NCI-H2029 (cell line): ENCODE data around the gene TRIM5.

Experiments used
- DNase-seq: peaks from one replicate; lab custom pipeline; 2025; lab: John Stamatoyannopoulos, UW

The TRIM5 gene

GRCh38 chr11:5624489-5625279 is 60.2 kb downstream of the TRIM5 start, which contains the start of gene TRIM34:
Gene TRIM34, plus strand, starts transcription at chr11:5625001. Its CDS starts 7,331 bp downstream, at chr11:5632332.
- no peak for DNase-seq

GRCh38 chr11:5622802-5623201 is 62.1 kb downstream of the TRIM5 start:
- no peak for DNase-seq

- DNase-seq: no peak
Measured at GRCh38 chr11:5621580-5621979, 63.3 kb downstream of the TRIM5 start.

GRCh38 chr11:5620651-5621521 is 64.0 kb downstream of the TRIM5 start:
- DNase-seq: no peak

DNA sequence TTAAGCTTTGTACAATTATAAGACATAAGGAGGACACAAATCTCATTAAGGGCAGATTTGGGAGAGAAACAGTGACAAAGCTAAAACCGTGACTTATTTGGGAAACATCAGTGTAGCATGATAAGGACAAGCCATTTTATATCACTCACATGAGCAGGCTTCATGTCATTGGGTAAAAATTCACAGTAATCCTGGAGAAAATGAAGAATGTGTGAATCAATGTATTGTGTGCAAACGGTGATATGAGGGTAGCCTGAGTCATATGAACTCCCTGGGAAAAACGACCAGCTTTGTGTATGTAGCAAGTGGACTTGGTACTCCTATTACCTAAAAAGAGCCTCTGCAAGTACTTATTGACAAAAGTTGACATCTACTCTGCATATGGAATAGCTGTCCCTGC is 66.1 kb downstream of the TRIM5 start:
- DNase-seq: no peak
